DND-41 (cell line): ENCODE results near the gene RFLNA.

ENCODE experiments used
- ATAC-seq: fragments of 200-7000 bp; cut with Tn5 transposase; 3 replicates; pipeline ENCODE4 v1.9.1; 2021; ENCODE audit warnings: low read depth; ENCODE audit not compliant: insufficient read depth
- DNase-seq: peaks from one replicate; pipeline ENCODE4 v3.0.0-alpha.2; 2020
- H2AFZ ChIP-seq: 2 replicates; pipeline ENCODE4 v1.6.0; 2012; ENCODE audit warnings: low read depth, low read length
- H3K27ac ChIP-seq: 2 replicates; pipeline ENCODE4 v1.5.1; 2012; ENCODE audit warnings: low read length, inconsistent platforms
- H3K27me3 ChIP-seq: fragments of 200-600 bp; sonication (generic); 2 replicates; pipeline ENCODE4 v1.6.0; 2012; ENCODE audit warnings: low read length, mild to moderate bottlenecking, inconsistent platforms; ENCODE audit not compliant: insufficient read depth, poor library complexity
- H3K36me3 ChIP-seq: 2 replicates; pipeline ENCODE4 v1.5.1; 2012; ENCODE audit warnings: low read length, inconsistent platforms; ENCODE audit not compliant: insufficient read depth
- H3K4me1 ChIP-seq: 2 replicates; pipeline ENCODE4 v1.5.1; 2012; ENCODE audit warnings: mild to moderate bottlenecking, low read length; ENCODE audit not compliant: insufficient read depth
- H3K4me2 ChIP-seq: 2 replicates; pipeline ENCODE4 v1.6.0; 2012; ENCODE audit warnings: mild to moderate bottlenecking, moderate library complexity, low read length, inconsistent platforms; ENCODE audit not compliant: insufficient read depth
- H3K4me3 ChIP-seq, 2 experiments: fragments of 200-600 bp in 1 of 2; shearing (Covaris generic) in 1 of 2; 2 replicates each; pipeline ENCODE4 v1.5.1; 2012 to 2016; ENCODE audit warnings: inconsistent platforms in 2 of 2, low read length in 2 of 2, mild to moderate bottlenecking in 2 of 2, low read depth in 1 of 2, moderate library complexity in 1 of 2
- H3K79me2 ChIP-seq: 2 replicates; pipeline ENCODE4 v1.6.0; 2012; ENCODE audit warnings: low read length, inconsistent platforms; ENCODE audit not compliant: insufficient read depth
- H3K9ac ChIP-seq: 2 replicates; pipeline ENCODE4 v1.6.0; 2012; ENCODE audit warnings: low read depth, mild to moderate bottlenecking, inconsistent platforms, low read length, moderate library complexity
- H3K9me3 ChIP-seq: 2 replicates; pipeline ENCODE4 v1.5.1; 2012; ENCODE audit warnings: low read length, moderate library complexity, mild to moderate bottlenecking, inconsistent platforms; ENCODE audit not compliant: insufficient read depth, severe bottlenecking
- H4K20me1 ChIP-seq: 2 replicates; pipeline ENCODE4 v1.6.0; 2012; ENCODE audit warnings: low read length; ENCODE audit not compliant: insufficient read depth
- CTCF ChIP-seq: IDR thresholded peaks from 2 replicates; pipeline ENCODE4 v1.5.1; 2012; ENCODE audit warnings: borderline replicate concordance, low read length, moderate library complexity, mild to moderate bottlenecking; ENCODE audit not compliant: poor library complexity, severe bottlenecking; ENCODE audit errors: extremely low read depth
- EZH2 ChIP-seq: IDR thresholded peaks from 3 replicates; pipeline ENCODE4 v1.6.1; 2012; ENCODE audit warnings: borderline replicate concordance, low read depth, mild to moderate bottlenecking, moderate library complexity, low read length, inconsistent platforms; ENCODE audit not compliant: severe bottlenecking

RFLNA gene

GRCh38 chr12:124297389-124297788 is 2.5 kb downstream of the RFLNA start:
- peaks cover 26% of the 10 kb centered on the region for H3K27me3 ChIP-seq
- no peak overlapping the region for H3K4me2 ChIP-seq
- H3K9me3 ChIP-seq, result no peaks in the 10 kb centered on the region
- TF ChIP-seq CTCF, result no peak
- TF ChIP-seq EZH2, result no peak
- DNase-seq, result no peak
- no peak overlapping the region for H2AFZ ChIP-seq
- H4K20me1 ChIP-seq, result no peaks in the 10 kb centered on the region
- no peak overlapping the region for H3K4me3 ChIP-seq
- H3K36me3 ChIP-seq, result no peaks in the 10 kb centered on the region
- H3K79me2 ChIP-seq, result no peaks in the 10 kb centered on the region
- no peak overlapping the region for H3K27ac ChIP-seq
- no peaks in the 10 kb centered on the region for H3K4me1 ChIP-seq
- no peak for ATAC-seq
- H3K9ac ChIP-seq, result no peak overlapping the region

GRCh38 chr12:124297856-124298255 is 3.0 kb downstream of the RFLNA start:
- H4K20me1 ChIP-seq, result no peaks in the 10 kb centered on the region
- no peaks in the 10 kb centered on the region for H3K9me3 ChIP-seq
- H3K36me3 ChIP-seq, result no peaks in the 10 kb centered on the region
- TF ChIP-seq EZH2 (no peak), CTCF (no peak)
- ATAC-seq (no peak), DNase-seq (no peak)
- H3K9ac ChIP-seq, result no peak overlapping the region
- H3K4me2 ChIP-seq, result no peak overlapping the region
- H2AFZ ChIP-seq, result no peak overlapping the region
- H3K27ac ChIP-seq, result no peak overlapping the region
- H3K4me3 ChIP-seq, result no peak overlapping the region
- H3K4me1 ChIP-seq, result no peaks in the 10 kb centered on the region
- H3K27me3 ChIP-seq, result peaks cover 26% of the 10 kb centered on the region
- H3K79me2 ChIP-seq, result no peaks in the 10 kb centered on the region

- Histone ChIP-seq H3K4me1 (no peaks in the 10 kb centered on the region), H4K20me1 (no peaks in the 10 kb centered on the region), H3K27me3 (peaks cover 26% of the 10 kb centered on the region), H3K79me2 (no peaks in the 10 kb centered on the region), H2AFZ (no peak overlapping the region), H3K4me3 (no peak overlapping the region), H3K27ac (no peak overlapping the region), H3K9ac (no peak overlapping the region), H3K36me3 (no peaks in the 10 kb centered on the region), H3K9me3 (no peaks in the 10 kb centered on the region), H3K4me2 (no peak overlapping the region)
- TF ChIP-seq CTCF, result no peak
- no peak for TF ChIP-seq EZH2
- DNase-seq, result no peak
- no peak for ATAC-seq
These were observed 4.0 kb downstream of the RFLNA start for GRCh38 chr12:124298685-124299410.
